ENCODE results near the gene NXPH3.

NXPH3 gene

DNA sequence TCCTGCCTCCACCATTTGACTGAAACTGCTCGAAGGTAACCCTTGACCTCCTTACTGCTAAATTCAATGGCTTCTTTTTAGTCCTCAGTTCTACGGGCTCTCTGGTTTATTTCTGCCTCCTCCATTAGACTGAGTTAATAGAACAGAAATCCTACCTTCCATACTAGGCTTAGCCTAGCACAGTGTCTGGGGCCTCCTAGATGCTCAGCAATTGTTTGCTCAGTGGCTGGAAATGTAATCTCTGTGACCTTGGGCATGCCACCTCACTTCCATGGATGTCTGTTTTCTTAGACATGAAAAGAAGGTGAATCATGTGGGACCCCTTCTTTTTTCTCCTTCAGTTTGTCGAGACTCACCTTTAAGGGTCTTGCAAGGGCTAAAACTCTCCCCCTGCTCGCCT is 19.7 kb downstream of the NXPH3 start:
- no peak for DNase-seq

GRCh38 chr17:49595980-49596379 is 20.3 kb downstream of the NXPH3 start:
- no peak for DNase-seq

DNA sequence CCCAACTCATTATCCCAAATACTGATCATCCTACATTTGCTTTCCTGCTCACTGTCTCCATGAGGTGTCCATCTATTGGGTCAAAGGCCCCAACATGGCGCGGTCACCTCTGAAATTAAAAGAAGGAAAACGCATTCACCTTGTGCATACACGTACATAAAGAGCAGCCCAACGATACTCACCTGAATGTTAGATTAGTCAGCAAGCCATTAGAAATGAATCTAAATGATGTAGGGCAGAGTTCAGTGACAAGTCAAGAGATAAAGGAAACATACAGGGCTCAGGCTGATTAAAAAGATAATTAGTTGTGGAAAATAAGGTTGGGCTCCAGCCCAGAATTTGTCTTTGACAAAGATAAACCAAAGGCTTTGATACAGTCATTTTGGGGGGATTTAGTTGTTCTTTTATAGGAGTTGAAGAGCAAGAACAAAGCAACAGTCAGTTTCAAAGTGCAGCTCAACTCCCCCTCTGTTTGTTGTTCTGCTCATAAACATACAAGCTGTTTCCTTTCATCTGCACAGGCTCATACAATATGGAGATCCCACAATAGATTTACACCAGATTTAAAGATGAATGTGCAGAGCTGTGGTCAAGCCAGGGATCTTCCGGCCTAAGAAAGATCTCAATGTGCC is 21.1 kb downstream of the NXPH3 start:
- DNase-seq = no peak

- no peak for DNase-seq
Observed at GRCh38 chr17:49597436-49597835, 21.8 kb downstream of the NXPH3 start.

DNA sequence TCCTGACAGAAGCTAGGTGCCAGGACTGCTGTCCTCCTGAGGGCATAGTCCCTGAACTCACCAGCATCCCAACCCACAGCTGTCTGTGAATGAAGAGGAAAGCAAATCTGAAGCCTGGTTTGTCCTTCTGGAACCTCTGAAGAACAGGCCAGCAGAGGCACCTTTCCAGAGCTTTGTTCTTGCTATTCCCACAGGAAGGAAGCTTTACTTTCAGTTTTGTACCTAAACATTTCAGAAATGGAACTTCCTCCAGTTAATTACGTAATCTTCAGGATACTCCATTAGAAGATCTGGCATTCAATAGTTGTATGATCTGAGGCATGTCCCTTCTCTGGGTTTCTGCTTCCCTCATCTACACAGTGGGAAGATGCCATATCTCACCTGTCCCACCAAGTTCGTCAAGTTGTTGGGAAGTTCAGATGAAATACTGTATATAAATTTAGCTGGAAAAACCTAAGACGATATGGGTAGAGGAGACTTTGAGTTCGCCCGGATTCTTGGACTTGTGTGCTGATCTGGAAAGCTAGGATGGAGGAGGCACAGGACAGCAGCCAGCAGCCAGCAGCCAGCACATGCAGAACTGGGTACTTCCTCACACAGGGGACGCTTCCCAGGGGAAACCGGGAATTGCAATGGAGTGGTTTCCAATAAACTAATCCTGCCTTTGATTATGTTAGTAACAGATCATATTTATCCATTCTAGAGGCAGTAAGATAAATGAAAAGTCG is 22.4 kb downstream of the NXPH3 start:
- no peak for DNase-seq

GRCh38 chr17:49598918-49599317 is 23.2 kb downstream of the NXPH3 start:
- DNase-seq = no peak

DNA sequence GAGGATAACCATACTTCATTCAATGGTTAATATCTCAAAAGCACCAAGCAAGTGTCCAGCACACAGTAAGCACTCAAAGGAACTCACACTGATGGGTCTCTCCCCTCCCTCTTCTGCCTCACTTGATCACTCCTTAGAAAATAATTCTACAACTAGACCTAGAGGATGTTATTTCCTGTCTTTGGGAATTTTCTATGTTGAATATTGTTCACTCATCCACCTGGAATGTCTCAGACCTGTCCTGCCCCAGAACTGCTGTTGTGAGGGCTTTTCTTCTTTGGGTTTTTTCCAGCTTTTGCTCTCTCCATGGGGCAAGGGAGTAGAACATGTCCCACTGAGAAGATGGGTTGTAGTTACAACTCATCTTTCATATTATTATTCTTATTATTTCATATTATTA is 25.3 kb downstream of the NXPH3 start:
- DNase-seq = no peak

GRCh38 chr17:49602783-49603182 is 27.1 kb downstream of the NXPH3 start:
- no peak for DNase-seq

- no peak for DNase-seq
Observed at GRCh38 chr17:49603238-49603637, 27.6 kb downstream of the NXPH3 start.

DNA sequence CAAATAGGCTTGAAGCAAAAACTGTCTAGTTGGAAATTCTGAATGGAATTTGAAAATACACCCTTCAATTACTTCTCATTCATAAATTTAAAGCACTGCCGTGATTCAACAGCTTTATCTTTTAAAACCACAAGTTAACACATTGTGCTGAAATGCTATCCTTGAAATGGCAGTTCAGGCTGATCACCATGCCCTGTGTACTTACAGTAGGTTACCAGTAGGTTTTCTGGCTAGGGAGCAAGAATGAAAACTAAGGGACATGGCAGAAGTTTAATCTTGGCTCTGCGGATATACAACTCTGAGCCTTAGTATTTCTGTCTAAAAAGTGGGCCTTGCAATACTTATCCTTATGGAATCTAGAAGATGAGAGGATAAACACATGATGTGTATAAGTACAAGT is 28.0 kb downstream of the NXPH3 start:
- DNase-seq = no peak

- DNase-seq = no peak
Observed at GRCh38 chr17:49604314-49604869, 28.7 kb downstream of the NXPH3 start.

GRCh38 chr17:49610883-49611584 is 35.4 kb downstream of the NXPH3 start:
- no peak for DNase-seq

- no peak for DNase-seq
Observed at GRCh38 chr17:49612726-49613125, 37.1 kb downstream of the NXPH3 start.

GRCh38 chr17:49613182-49613800 is 37.6 kb downstream of the NXPH3 start:
- no peak for DNase-seq

DNA sequence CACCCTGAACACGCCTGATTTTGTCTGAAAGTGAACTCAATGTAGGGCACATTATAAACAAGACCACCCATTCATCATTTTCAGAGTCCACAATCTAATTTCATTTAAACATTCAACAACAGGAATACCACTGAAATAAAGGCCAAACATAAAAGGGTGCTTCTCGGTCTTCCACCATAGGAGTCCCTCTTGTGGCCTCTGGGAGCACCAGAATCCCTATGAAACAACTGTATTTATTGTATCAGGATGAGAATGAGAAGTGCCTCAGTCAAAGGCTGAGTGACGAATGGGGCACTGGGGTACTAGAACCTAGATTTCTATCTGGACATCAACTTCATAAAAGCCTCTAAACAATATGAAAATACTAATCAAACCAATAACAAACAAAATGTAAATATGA is 40.4 kb downstream of the NXPH3 start:
- no peak for DNase-seq

GRCh38 chr17:49616601-49617131 is 41.0 kb downstream of the NXPH3 start:
- DNase-seq = no peak

- no peak for DNase-seq
Observed at GRCh38 chr17:49618028-49618611, 42.4 kb downstream of the NXPH3 start.

- no peak for DNase-seq
Observed at GRCh38 chr17:49621420-49621819, 45.7 kb downstream of the NXPH3 start.

GRCh38 chr17:49621946-49622529 is 46.4 kb downstream of the NXPH3 start:
- no peak for DNase-seq

- DNase-seq = no peak
Observed at GRCh38 chr17:49624896-49625295, 49.2 kb downstream of the NXPH3 start.

DNA sequence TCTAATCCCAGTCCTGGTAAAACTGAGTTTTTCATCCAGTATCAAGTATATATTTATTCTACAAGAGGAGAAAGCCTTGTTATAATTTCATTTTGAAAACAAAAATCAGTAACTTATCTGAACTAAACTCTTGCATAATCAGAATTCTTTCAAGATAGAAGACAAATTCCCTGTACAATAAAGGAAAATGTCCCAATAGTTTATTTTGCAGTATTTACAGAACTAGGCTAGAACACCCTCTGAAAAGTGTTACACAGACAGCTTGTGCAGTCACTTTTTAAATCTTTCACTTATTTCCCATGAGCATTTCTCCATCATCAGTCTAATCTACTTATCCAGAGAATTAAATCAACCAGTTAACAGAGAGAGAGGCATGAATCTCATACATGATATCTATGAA is 53.8 kb downstream of the NXPH3 start:
- DNase-seq = no peak
